Colonic mucosa (tissue), 4 donors: ENCODE data around the gene SLC2A9. TPM values are rescaled to one million over a fixed set of nuclear protein-coding genes. Genes with fewer than 3 reads are reported as not detected.

ENCODE experiments used
- DNase-seq: peaks from one replicate; pipeline ENCODE4 v3.0.0-alpha.2; 2020
- H3K27ac ChIP-seq: fragments of 200-600 bp; one replicate; pipeline ENCODE4 v1.8.0; 2021
- H3K27me3 ChIP-seq: fragments of 200-600 bp; one replicate; pipeline ENCODE4 v1.8.0; 2021
- H3K36me3 ChIP-seq: fragments of 200-600 bp; one replicate; pipeline ENCODE4 v1.8.0; 2021
- H3K4me1 ChIP-seq: fragments of 200-600 bp; one replicate; pipeline ENCODE4 v1.8.0; 2021; ENCODE audit warnings: mild to moderate bottlenecking
- H3K4me3 ChIP-seq: fragments of 200-600 bp; one replicate; pipeline ENCODE4 v1.8.0; 2021
- H3K9ac ChIP-seq, 2 donors: one replicate each; pipeline ENCODE4 v1.7.0; 2013; ENCODE audit warnings: control low read depth in 2 of 2, low read depth in 2 of 2, low read length in 2 of 2
- H3K9me3 ChIP-seq: fragments of 200-600 bp; one replicate; pipeline ENCODE4 v1.8.0; 2021
- intact Hi-C: fragments of 100-400 bp; cut with DNase I; formaldehyde crosslinking; loops from one replicate; pipeline ENCODE4 v1.14.1; 2022
- total RNA-seq, 2 donors: library from RNA; stranded (reverse); fragmentation: NEBNext Ultra II Directional in 1 of 2; extraction: Animal tissue kit (Norgen Biotek cat#: 25700) in 1 of 2; gene quantifications; one replicate each; pipeline ENCODE4 v1.2.1, GENCODE V29; 2021
- TF ChIP-seq, protein P1 (sequence below): fragments of 200-600 bp; IDR thresholded peaks from one replicate; pipeline ENCODE4 v1.8.0; 2022; ENCODE audit warnings: antibody characterized with exemption, mild to moderate bottlenecking
- donor health status: healthy.
- donor health status: DM: no; HTN: no; CAD: no.
- donor health status: DM: no; HTN: no; CAD: no.

Gene SLC2A9
- total RNA-seq, 2 donors from 2014 or later: 4.3 to 6.8 TPM

DNA sequence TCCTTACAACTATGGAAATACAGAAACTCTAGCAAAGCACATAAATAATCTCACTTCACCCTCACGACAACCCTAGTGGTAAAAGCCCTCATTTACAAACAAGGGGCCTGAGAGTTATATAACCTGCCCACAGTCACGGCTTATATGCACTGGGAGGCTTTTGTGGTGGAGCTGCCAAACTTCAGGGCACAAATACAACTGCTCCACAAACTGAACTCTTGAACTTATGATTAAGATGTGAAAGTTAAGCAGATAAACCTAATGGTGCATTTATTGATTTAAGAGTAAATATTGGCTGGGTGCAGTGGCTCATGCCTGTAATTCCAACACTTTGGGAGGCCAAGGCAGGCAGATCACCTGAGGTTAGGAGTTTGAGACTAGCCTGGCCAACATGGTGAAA, 19.0 kb downstream of the SLC2A9 start:
- Histone ChIP-seq H3K9me3 (no peaks in the 10 kb centered on the region), H3K4me1 (peaks cover 4% of the 10 kb centered on the region), H3K9ac (no peak overlapping the region), H3K27me3 (no peaks in the 10 kb centered on the region), H3K36me3 (no peaks in the 10 kb centered on the region), H3K27ac (no peak overlapping the region), H3K4me3 (no peak overlapping the region)
- intact Hi-C loops: no loop called here
- TF ChIP-seq, protein P1, sequence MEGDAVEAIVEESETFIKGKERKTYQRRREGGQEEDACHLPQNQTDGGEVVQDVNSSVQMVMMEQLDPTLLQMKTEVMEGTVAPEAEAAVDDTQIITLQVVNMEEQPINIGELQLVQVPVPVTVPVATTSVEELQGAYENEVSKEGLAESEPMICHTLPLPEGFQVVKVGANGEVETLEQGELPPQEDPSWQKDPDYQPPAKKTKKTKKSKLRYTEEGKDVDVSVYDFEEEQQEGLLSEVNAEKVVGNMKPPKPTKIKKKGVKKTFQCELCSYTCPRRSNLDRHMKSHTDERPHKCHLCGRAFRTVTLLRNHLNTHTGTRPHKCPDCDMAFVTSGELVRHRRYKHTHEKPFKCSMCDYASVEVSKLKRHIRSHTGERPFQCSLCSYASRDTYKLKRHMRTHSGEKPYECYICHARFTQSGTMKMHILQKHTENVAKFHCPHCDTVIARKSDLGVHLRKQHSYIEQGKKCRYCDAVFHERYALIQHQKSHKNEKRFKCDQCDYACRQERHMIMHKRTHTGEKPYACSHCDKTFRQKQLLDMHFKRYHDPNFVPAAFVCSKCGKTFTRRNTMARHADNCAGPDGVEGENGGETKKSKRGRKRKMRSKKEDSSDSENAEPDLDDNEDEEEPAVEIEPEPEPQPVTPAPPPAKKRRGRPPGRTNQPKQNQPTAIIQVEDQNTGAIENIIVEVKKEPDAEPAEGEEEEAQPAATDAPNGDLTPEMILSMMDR: no peak
- DNase-seq: no peak

DNA sequence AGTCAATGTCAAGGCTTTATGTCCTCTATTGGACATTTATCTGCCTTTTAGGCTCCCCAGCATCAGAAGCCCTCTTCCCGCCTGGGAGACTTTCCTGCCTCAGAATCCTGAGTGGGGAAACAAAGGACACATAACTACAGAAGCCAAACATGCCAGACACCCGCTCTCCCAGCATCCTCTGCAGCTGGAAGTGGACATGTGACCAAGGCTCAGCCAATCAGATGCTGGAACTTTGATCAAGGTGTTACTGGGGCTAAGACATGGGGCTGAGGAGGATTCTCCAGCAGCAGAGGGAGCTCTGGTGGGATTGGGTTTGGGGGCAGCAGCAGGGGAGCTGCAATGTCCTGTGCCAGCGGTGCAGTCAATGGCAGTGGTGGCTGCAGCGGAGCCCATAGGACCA, 19.5 kb downstream of the SLC2A9 start:
- Histone ChIP-seq H3K4me3 (no peak overlapping the region), H3K4me1 (peaks cover 4% of the 10 kb centered on the region), H3K36me3 (no peaks in the 10 kb centered on the region), H3K27ac (no peak overlapping the region), H3K9ac (no peak overlapping the region), H3K9me3 (no peaks in the 10 kb centered on the region), H3K27me3 (no peaks in the 10 kb centered on the region)
- intact Hi-C loops: no loop called here
- TF ChIP-seq, protein P1: no peak
- no peak for DNase-seq

DNA sequence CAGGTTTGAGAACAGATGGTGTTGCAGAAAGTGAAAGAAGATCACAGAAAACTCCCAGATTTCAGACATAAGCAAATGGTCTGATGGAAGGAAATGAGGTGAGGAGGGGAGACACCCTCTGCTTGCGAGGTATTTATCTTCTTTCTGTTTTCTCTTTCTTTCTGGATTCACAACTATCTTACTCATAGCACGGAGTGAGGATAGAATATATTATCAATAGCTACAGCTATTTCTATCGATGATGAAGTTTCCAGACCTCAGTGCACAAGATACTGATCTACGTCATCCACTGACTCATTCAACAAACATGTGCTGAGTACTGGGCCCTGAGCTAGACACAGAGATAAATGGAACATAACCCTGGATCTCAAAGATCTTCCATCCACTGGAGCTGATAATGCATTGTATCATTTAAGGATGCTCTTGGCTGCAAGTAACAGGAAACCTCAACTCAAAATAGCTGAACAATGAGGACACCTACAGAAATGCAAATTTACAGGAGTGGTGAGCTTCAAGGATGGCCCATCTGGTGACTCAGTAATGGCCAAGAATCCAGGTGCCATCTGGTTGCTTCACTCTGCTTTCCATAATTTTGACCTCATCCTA, 21.2 kb downstream of the SLC2A9 start:
- Histone ChIP-seq H3K27me3 (no peaks in the 10 kb centered on the region), H3K4me1 (peaks cover 8% of the 10 kb centered on the region), H3K36me3 (no peaks in the 10 kb centered on the region), H3K9ac (no peak overlapping the region), H3K4me3 (no peak overlapping the region), H3K27ac (no peak overlapping the region), H3K9me3 (no peaks in the 10 kb centered on the region)
- intact Hi-C loops: no loop called here
- DNase-seq: no peak
- TF ChIP-seq, protein P1: no peak

DNA sequence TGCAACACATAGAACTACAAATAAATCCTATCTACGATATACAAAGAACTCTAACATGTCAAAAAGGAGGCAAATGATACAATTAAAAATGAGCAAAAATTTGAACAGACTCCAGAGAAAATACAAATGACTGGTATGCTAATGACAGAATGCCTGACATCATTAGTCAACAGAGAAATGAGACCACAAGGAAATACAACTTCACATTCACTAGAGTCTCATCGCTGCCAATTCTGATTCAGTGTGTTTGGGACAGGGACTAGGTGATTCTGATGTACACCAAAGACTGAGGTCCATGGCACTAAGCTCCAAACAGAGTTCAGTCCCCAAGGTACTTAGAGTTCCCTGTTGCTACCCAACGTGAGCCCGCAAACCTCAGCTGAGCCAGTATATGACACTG, 23.4 kb downstream of the SLC2A9 start:
- Histone ChIP-seq H3K4me1 (peaks cover 8% of the 10 kb centered on the region), H3K9ac (no peak overlapping the region), H3K4me3 (no peak overlapping the region), H3K27me3 (no peaks in the 10 kb centered on the region), H3K27ac (no peak overlapping the region), H3K9me3 (no peaks in the 10 kb centered on the region), H3K36me3 (no peaks in the 10 kb centered on the region)
- TF ChIP-seq, protein P1: no peak
- intact Hi-C loops: no loop called here
- no peak for DNase-seq

DNA sequence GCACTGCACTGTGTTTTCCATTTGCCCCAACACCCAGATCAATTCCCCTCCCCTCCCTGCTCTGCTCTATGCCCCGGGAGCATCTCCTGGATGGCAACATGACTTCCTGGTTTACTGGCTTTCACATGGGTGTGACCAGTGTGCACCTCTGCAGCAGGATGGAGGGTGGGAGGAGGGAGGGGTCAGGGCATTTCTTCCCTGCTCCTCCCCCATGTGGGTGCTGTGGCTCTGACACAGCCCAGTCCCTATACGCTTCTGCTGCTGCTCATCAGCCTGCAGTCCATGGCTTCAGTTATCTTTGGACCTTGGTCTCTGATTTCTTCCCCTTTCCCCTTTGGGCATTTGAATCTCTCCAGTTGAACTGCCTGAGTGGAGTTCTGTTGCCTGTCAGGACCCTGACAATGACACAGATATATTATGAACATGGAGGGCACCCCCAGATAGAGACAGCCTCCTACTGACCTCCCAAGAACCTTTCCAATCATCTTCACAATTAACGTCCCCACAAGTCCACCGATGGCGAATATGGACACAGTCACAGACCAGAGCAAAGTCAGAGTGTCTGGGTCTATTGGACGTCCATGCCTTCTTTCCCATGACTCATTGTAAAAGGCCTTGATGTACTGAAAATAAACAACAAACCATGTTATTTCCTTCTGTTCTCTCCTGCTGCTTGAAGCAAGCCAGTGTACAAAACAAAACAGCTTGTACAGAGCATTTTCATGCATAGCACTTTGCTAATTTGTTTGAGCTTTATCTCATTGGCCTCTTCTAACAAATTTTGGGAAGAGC, 24.8 kb downstream of the SLC2A9 start:
- H3K36me3 ChIP-seq: no peaks in the 10 kb centered on the region
- H3K4me3 ChIP-seq: no peak overlapping the region
- TF ChIP-seq, protein P1: no peak
- intact Hi-C loops: no loop called here
- H3K9me3 ChIP-seq: no peaks in the 10 kb centered on the region
- DNase-seq: peak; percentile 88
- peak overlapping the region; percentile 62 for H3K27ac ChIP-seq
- H3K4me1 ChIP-seq: peaks cover 8% of the 10 kb centered on the region
- no peaks in the 10 kb centered on the region for H3K27me3 ChIP-seq
- peak overlapping the region in 1 of 2 donors; percentile 38 for H3K9ac ChIP-seq
